Muscle of leg (tissue), 11 donors: Measurements from ENCODE around the gene ZMYM2. TPM values are rescaled to one million over a fixed set of nuclear protein-coding genes. Genes with fewer than 3 reads are reported as not detected.

ENCODE experiments used
- DNase-seq: peaks from one replicate; pipeline ENCODE4 v3.0.0; 2013
- H3K27ac ChIP-seq: one replicate; pipeline ENCODE4 v1.5.1; 2013; ENCODE audit warnings: mild to moderate bottlenecking, low read length, control low read depth
- H3K27me3 ChIP-seq: one replicate; pipeline ENCODE4 v1.6.1; 2013; ENCODE audit warnings: low read length; ENCODE audit not compliant: control insufficient read depth, insufficient read depth
- H3K36me3 ChIP-seq: one replicate; pipeline ENCODE4 v1.6.1; 2013; ENCODE audit warnings: low read length; ENCODE audit not compliant: control insufficient read depth, insufficient read depth
- H3K4me1 ChIP-seq: one replicate; pipeline ENCODE4 v1.6.1; 2013; ENCODE audit warnings: low read length; ENCODE audit not compliant: control insufficient read depth, insufficient read depth
- H3K4me3 ChIP-seq: one replicate; pipeline ENCODE4 v1.5.1; 2013; ENCODE audit warnings: low read length, control low read depth
- H3K9me3 ChIP-seq: replicated peaks from 2 replicates; pipeline ENCODE4 v1.6.1; 2013; ENCODE audit warnings: low read depth, low read length; ENCODE audit not compliant: control insufficient read depth
- WGBS: methylation state at CpG from one replicate; pipeline ENCODE4 v1.1.5; 2013; ENCODE audit warnings: missing lambda C conversion rate; ENCODE audit not compliant: insufficient coverage; 5-methylcytosine and 5-hydroxymethylcytosine counted together
- polyA plus RNA-seq, 8 donors: library from polyadenylated mRNA; unstranded; fragments of 120-200 nt; gene quantifications; one replicate each; pipeline versions ENCODE4 v1.2.1 to v1.2.3, GENCODE V29; 2013; ENCODE audit warnings: inconsistent platforms in 1 of 8, low replicate concordance in 1 of 8; ENCODE audit not compliant: insufficient read length in 8 of 8, insufficient read depth in 1 of 8
- total RNA-seq: library from RNA; stranded (reverse); fragments of 120-200 nt; gene quantifications from one replicate; pipeline ENCODE4 v1.2.4, GENCODE V29; 2013

Gene ZMYM2
- total and polyA plus RNA-seq, 9 donors: 42.8 to 90.8 (median 48.8) TPM

DNA sequence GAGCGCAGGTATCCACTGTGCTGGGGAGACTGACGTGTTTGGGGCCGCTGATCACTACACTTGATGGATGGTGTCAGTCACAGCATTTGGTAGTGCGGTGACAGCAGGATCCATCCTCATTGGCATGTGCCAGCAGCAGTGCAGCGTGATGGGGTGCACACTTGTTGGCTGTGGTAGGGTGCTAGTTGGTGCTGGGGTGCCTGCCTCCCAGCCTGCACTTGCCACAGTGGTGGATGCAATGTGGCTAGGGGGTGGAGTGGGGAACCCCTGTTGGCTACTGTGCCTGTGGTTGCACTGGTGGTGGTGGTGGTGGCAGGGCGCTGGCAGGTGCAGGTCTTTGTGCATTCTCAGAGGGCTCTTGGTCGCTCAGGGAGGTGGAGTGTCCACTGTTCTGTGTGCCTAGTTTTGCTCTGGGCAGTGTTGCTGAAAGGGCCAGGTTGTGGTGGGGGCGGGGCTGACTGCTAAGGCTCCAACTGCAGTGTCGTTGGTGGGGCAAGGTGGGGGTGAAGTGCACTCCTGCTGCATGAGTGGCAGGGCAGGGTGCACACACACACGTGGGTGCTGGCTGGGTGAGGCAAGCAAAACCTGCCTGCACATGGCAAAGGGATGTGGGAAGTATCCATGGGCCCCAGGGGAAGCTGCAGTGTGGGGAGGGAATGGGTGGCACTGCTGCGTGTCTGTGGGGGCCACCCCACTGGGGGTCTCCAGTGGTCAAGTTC lies 84.8 kb downstream of the ZMYM2 start:
- Histone ChIP-seq H3K9me3 (no peaks in the 10 kb centered on the region), H3K4me3 (no peak overlapping the region), H3K27ac (no peak overlapping the region), H3K27me3 (no peaks in the 10 kb centered on the region), H3K36me3 (peaks cover 32% of the 10 kb centered on the region), H3K4me1 (no peaks in the 10 kb centered on the region)
- WGBS: 92% methylated on average over 11 of the region's 11 CpGs
- no peak for DNase-seq

DNA sequence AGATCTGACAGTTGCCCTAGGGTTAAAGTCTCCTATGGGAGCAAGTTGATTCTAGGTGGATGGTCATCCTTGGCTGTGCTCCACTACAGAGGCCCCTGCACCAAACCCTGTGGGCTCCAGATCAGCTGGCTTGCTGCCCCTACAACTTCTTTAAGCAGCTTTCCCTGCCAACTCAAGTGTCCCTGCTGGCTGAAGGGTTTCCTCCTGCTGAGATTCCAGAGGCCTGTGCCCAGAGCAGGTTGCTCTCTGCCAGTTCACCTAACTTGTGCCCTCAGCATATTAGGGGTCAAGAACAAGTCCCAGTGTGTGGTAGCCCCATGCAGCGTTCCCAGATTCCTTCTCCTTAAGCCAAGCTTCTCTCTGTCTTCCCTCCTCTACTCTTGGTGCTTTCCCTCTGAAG lies 85.6 kb downstream of the ZMYM2 start:
- 92% methylated on average over 1 of the region's 1 CpG for WGBS
- Histone ChIP-seq H3K27me3 (no peaks in the 10 kb centered on the region), H3K36me3 (peaks cover 28% of the 10 kb centered on the region), H3K4me3 (no peak overlapping the region), H3K9me3 (no peaks in the 10 kb centered on the region), H3K4me1 (no peaks in the 10 kb centered on the region), H3K27ac (no peak overlapping the region)
- DNase-seq: no peak

DNA sequence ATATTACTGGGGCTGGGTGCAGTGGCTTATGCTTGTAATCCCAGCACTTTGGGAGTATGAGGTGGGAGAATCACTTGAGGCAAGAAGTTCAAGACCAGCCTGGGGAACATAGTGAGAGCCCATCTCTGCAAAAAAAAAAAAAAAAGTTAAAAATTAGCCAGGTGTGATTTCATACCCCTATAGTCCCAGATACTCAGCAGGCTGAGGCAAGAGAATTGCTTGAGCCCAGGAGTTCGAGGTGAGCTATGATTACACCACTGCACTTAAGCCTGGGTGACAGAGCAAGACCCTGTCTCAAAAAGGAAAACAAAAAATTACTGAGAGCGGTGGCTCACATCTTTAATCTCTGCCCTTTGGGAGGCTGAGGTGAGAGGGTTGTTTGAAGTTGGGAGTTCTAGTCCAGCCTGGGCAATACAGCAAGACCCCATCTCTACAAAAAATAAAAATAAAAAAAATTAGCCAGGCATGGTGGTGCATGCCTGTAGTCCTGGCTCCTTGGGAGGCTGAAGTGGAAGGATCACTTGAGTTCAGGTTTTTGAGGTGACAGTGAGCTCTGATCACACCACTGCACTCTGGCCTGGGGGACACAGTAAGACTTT lies 87.5 kb downstream of the ZMYM2 start:
- 100% methylated on average over 1 of the region's 2 CpGs for WGBS
- H3K27ac ChIP-seq: no peak overlapping the region
- H3K36me3 ChIP-seq: peaks cover 16% of the 10 kb centered on the region
- no peak for DNase-seq
- no peaks in the 10 kb centered on the region for H3K4me1 ChIP-seq
- no peaks in the 10 kb centered on the region for H3K27me3 ChIP-seq
- H3K9me3 ChIP-seq: no peaks in the 10 kb centered on the region
- no peak overlapping the region for H3K4me3 ChIP-seq

DNA sequence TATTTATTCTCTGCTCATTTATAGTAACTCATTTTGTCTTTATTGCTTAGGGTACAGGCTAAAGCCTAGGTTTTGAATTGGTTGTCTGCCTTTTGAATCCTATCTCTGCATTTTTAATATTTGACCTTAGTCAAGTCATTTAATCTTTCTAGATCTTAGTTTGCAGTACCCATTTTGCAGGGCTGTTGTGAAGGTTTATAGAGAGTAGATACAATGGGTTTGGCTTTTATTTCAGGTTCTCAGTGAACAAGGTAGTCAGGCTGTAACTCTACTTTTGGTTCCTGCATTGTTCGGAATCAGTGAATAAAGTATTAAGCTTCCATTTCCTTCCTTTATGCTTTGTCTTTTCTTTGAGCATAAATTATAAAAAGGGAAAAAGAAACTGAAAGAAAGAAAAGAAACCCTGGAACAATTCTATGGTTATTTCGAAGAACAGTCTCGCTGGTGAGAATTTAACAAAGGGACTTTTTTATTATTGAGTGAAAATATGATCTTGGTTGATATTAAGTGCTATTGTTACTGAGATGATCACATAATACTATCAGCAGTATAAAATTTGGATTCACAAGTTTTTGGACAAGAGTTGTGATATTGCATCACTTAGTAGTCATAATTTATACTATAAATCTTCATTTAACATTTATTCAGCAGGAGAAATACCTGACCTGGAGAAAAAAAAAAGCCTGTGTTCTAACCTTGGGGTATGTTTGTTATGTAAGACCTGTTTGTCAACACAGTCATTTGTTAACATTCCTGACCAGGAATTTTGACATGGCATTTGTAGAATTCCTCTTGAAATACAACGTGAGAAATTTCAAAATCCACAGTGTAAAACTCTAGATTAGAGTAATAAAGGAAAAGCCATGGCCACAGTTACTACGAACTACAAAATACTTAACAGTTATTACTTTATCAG lies 91.3 kb downstream of the ZMYM2 start:
- no peaks in the 10 kb centered on the region for H3K9me3 ChIP-seq
- no peaks in the 10 kb centered on the region for H3K27me3 ChIP-seq
- WGBS: no CpG with 5 or more reads among the region's 5 CpGs
- DNase-seq: no peak
- peak overlapping the region; percentile 15 for H3K27ac ChIP-seq
- peaks cover 6% of the 10 kb centered on the region for H3K36me3 ChIP-seq
- H3K4me1 ChIP-seq: no peaks in the 10 kb centered on the region
- no peak overlapping the region for H3K4me3 ChIP-seq

DNA sequence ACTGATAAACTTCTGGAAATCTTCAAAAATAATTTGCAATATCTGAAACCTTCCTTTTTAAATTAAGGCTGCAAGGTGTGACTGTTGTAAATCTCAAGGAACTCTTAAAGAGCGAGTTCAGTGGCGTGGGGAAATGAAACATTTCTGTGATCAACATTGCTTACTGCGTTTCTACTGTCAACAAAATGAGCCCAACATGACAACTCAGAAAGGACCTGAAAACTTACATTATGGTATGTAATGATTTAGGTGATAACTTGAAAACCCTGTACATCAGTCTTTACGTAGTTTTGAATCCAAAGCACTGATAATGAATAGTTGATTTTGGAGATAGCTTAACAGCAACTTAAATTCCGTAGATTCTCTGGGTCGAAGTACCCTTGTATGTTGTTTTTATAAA lies 92.8 kb downstream of the ZMYM2 start:
- no peak overlapping the region for H3K27ac ChIP-seq
- H3K27me3 ChIP-seq: no peaks in the 10 kb centered on the region
- H3K9me3 ChIP-seq: no peaks in the 10 kb centered on the region
- H3K4me3 ChIP-seq: no peak overlapping the region
- DNase-seq: no peak
- WGBS: no CpG with 5 or more reads among the region's 6 CpGs
- peaks cover 7% of the 10 kb centered on the region for H3K36me3 ChIP-seq
- H3K4me1 ChIP-seq: no peaks in the 10 kb centered on the region

DNA sequence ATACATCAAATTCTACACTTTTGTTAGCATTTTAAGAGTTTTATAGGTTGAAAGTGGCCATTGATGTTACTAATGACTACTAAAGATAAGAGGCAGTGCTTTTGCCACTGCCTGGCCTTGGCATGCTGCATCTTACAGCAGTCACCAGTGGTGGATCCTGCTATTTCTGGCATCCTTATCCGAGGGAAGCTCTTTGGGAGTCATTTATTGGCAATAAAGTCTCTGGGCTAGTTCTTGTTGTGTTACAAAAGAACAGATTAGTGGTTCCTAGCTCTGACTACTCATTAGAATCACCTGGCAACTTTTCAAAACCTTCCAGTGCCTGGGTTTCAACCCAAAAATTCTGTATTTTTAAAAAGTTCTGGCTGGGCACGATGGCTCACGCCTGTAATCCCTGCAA lies 94.5 kb downstream of the ZMYM2 start:
- H3K27ac ChIP-seq: no peak overlapping the region
- no peak for DNase-seq
- H3K4me1 ChIP-seq: no peaks in the 10 kb centered on the region
- no peaks in the 10 kb centered on the region for H3K27me3 ChIP-seq
- WGBS: 100% methylated on average over 2 of the region's 3 CpGs
- H3K36me3 ChIP-seq: peaks cover 13% of the 10 kb centered on the region
- H3K9me3 ChIP-seq: no peaks in the 10 kb centered on the region
- H3K4me3 ChIP-seq: no peak overlapping the region

DNA sequence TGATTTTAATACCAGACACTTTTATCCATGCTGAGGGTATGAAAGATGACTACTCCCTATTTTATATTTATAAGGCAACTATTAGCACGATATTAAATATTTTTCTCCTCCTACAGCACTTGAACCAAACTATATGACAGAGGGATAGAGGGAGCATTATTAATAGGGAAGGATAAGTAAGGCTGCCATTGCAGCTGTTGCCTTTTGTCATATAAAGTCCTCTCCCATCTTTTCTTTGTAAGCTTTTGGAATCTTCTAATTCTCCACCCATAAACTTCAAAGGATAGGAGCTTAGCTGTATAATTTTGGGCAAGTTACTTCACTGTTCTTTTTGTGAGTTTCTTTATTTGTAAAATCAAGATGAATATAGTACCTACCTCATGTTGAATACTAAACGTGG lies 95.4 kb downstream of the ZMYM2 start:
- WGBS: no CpG with 5 or more reads among the region's 2 CpGs
- DNase-seq: no peak
- H3K36me3 ChIP-seq: peaks cover 13% of the 10 kb centered on the region

DNA sequence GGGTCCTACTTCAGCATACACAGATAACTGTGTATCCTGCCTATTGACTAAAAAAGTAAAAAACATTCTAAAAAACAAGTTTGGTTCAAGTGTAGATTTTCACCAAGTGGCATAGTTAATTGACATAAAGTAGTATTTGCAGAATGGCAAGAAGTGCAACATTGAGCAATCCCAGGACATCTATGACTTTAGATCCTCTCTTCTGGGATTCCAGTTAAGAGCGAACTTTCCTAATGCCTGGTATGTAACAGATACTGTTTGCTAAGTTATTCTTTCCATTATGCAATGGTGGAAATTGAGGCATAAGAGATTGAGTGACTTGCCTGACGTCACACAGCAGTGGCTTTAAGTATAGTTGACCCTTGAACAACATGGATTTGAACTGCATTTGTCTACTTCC lies 96.1 kb downstream of the ZMYM2 start:
- 50% methylated on average over 1 of the region's 2 CpGs for WGBS
- peaks cover 17% of the 10 kb centered on the region for H3K36me3 ChIP-seq

More for the DNA sequence above, 95.4 kb downstream of the ZMYM2 start:
- H3K4me3 ChIP-seq: no peak overlapping the region
- H3K27ac ChIP-seq: no peak overlapping the region
- no peaks in the 10 kb centered on the region for H3K4me1 ChIP-seq
- H3K9me3 ChIP-seq: no peaks in the 10 kb centered on the region
- no peaks in the 10 kb centered on the region for H3K27me3 ChIP-seq

DNA sequence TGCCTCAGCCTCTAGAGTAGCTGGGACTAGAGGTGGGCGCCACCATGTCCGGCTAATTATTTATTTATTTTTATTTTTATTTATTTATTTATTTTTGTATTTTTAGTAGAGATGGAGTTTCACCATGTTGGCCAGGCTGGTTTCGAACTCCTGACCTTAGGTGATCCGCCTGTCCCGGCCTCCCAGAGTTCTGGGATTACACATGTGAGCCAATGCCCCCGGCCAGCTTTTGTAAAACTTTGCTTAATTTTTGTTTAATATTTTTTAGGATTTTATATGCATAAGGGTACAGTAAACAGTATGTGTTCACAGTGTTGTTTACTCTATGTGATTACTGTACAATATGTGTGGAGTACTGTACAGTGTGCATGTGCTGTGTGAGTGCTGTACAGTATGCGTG lies 98.7 kb downstream of the ZMYM2 start:
- DNase-seq: no peak
- H3K9me3 ChIP-seq: no peaks in the 10 kb centered on the region
- peaks cover 35% of the 10 kb centered on the region for H3K36me3 ChIP-seq
- no peak overlapping the region for H3K27ac ChIP-seq
- H3K27me3 ChIP-seq: no peaks in the 10 kb centered on the region
- no peaks in the 10 kb centered on the region for H3K4me1 ChIP-seq
- 100% methylated on average over 2 of the region's 7 CpGs for WGBS
- H3K4me3 ChIP-seq: no peak overlapping the region

More for the DNA sequence above, 96.1 kb downstream of the ZMYM2 start:
- DNase-seq: no peak
- Histone ChIP-seq H3K27me3 (no peaks in the 10 kb centered on the region), H3K4me1 (no peaks in the 10 kb centered on the region), H3K9me3 (no peaks in the 10 kb centered on the region), H3K27ac (no peak overlapping the region), H3K4me3 (no peak overlapping the region)

DNA sequence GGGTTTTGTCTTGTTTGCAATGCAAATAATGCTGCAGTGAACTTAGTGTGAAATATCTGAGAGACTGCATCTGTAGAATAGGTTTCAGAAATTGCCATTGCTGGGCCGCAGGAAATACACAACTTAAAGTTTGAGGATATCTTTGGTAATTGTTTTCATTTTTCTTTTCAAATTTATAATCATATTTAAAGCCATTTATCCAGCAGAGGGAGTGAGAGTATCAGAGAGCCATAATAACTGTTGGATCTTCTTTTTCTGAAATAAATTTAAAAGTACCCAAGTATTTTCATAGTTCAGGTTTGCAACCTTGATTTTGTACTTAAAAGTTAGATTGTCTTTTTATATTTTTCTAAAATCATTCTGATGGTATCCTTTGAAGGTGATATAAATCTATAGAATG lies 99.4 kb downstream of the ZMYM2 start:
- no peaks in the 10 kb centered on the region for H3K4me1 ChIP-seq
- WGBS: no CpG with 5 or more reads among the region's 1 CpG
- no peaks in the 10 kb centered on the region for H3K27me3 ChIP-seq
- peaks cover 33% of the 10 kb centered on the region for H3K36me3 ChIP-seq
- no peaks in the 10 kb centered on the region for H3K9me3 ChIP-seq
- DNase-seq: no peak
- no peak overlapping the region for H3K4me3 ChIP-seq
- no peak overlapping the region for H3K27ac ChIP-seq
